Activated CD4-positive, alpha-beta memory T cell treated with anti-CD3 and anti-CD28 coated beads for 36 hours (primary cell): ENCODE data around the gene TNK2. TPM values are rescaled to one million over a fixed set of nuclear protein-coding genes. Genes with fewer than 3 reads are reported as not detected.
"Not testable (repeated sequence)": the region's sequence is repeated elsewhere in the genome, so short reads cannot be mapped to it uniquely, and the experiment has no call there.

ENCODE experiments used
- CTCF ChIA-PET: fragments of 350-600 bp; sonication (Branson Sonifier 250); formaldehyde crosslinking; loops from one replicate; lab custom pipeline; 2021; ENCODE audit warnings: antibody characterized with exemption, inconsistent platforms; lab: Charles Lee
- POLR2A ChIA-PET: fragments of 350-600 bp; sonication (Branson Sonifier 250); formaldehyde crosslinking; loops from one replicate; lab custom pipeline; 2021; ENCODE audit warnings: antibody characterized with exemption; lab: Charles Lee
- DNase-seq: peaks from one replicate; pipeline ENCODE4 v3.0.0-alpha.2; 2020
- H3K27ac Mint-ChIP-seq: one replicate; pipeline ENCODE4 v1.8.0; 2021; ENCODE audit warnings: mixed read lengths
- H3K27me3 Mint-ChIP-seq: one replicate; pipeline ENCODE4 v1.8.0; 2021; ENCODE audit warnings: mixed read lengths
- H3K36me3 Mint-ChIP-seq: one replicate; pipeline ENCODE4 v1.8.0; 2021; ENCODE audit warnings: mixed read lengths
- H3K4me1 Mint-ChIP-seq: one replicate; pipeline ENCODE4 v1.8.0; 2021; ENCODE audit warnings: low read depth, mixed read lengths
- H3K4me3 Mint-ChIP-seq: one replicate; pipeline ENCODE4 v1.8.0; 2021; ENCODE audit warnings: mild to moderate bottlenecking, mixed read lengths
- H3K9me3 Mint-ChIP-seq: one replicate; pipeline ENCODE4 v1.8.0; 2021; ENCODE audit warnings: mixed read lengths
- intact Hi-C: fragments of 100-400 bp; cut with micrococcal nuclease; formaldehyde crosslinking; loops from one replicate; pipeline ENCODE4 v1.15.1; 2023
- total RNA-seq, 2 experiments: library from RNA; stranded (reverse); gene quantifications; one replicate each; pipeline ENCODE4 v1.2.3, GENCODE V29; 2021

TNK2 gene
- total RNA-seq, 2 experiments from 2014 or later: 59.9 to 67.1 TPM

DNA sequence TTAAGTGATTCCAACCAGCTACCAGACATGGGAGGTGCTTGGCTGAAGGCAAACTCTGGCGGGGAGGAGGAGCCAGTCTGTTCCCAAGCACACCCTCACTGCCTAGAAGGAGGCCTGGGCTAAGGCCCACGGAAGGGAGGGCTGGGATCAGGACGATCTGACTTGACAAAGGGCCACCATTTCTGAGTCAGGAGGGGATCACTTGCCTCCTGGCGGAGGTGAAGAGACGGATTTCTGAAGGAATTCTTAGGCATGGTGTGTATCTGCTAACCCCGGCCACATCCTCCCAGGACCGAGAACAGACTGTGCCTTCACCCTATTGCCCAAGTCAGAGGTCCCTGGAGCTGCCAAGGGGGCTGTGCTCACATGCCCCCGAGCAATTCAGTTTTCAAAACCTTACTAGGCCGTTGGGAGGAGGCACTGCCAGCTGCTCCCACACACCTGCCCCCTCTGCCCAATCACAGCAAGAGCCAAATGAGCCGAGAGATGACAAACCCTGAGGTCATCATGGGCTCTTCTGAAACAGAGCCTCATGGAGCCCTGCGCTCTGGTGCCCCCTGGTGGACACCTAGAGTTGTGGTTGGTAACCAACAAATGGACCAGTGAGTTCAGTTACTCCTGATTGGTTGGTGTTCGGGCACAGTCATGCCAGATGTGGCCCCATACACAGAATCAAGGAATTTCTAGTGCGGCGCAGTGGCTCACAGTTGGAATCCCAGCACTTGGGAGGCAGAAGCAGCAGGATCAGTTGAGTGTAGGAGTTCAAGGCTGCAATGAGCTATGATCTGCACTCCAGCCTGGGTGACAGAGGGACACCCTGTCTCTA, 6.5 kb upstream of the TNK2 start:
- POLR2A ChIA-PET: interaction anchor here (0.7 to 1.4 kb wide), 2 partner anchors 20 to 59 kb away, joined by 3 to 6 read pairs; no protein-coding TSS in a partner anchor
- DNase-seq: peak; percentile 98
- Mint-ChIP-seq H3K4me3 (no peak overlapping the region), H3K4me1 (peaks cover 11% of the 10 kb centered on the region), H3K36me3 (no peaks in the 10 kb centered on the region), H3K27ac (peak overlapping the region; percentile 64), H3K27me3 (peaks cover 1% of the 10 kb centered on the region), H3K9me3 (no peaks in the 10 kb centered on the region)
- intact Hi-C loops: loop anchor here (1.0 to 5.0 kb wide), 5 partner anchors 8 to 77 kb away; no protein-coding TSS in a partner anchor
- CTCF ChIA-PET: interaction anchor here (0.5 to 6.6 kb wide), 23 partner anchors 8 to 644 kb away, joined by 3 to 99 read pairs (median 4); partner anchors contain the start of gene XXYLT1

DNA sequence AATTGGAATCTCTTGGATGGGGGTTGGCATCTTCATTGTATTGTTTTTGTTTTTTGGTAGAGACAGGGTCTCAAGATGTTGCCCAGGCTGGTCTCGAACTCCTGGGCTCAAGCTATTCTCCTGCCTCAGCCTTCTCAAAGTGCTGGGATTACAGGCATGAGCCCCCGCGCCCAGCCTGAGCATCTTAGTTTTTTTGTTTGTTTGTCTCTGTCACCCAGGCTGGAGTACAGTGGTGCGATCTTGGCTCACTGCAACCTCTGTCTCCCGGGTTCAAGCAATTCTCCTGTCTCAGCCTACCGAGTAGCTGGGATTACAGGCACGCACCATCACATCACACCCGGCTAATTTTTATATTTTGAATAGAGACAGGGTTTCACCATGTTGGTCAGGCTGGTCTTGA, 5.8 kb upstream of the TNK2 start:
- DNase-seq, intact Hi-C loops, H3K4me3 Mint-ChIP-seq, H3K9me3 Mint-ChIP-seq, H3K36me3 Mint-ChIP-seq, H3K27me3 Mint-ChIP-seq: not testable (repeated sequence)
- CTCF ChIA-PET: interaction anchor here (0.7 to 6.6 kb wide), 10 partner anchors 9 to 88 kb away, joined by 3 to 99 read pairs (median 11); no protein-coding TSS in a partner anchor
- POLR2A ChIA-PET: interaction anchor here (1.4 kb wide), 1 partner anchor 20 kb away, joined by 6 read pairs; no protein-coding TSS in a partner anchor
- Mint-ChIP-seq H3K4me1 (peaks cover 11% of the 10 kb centered on the region), H3K27ac (peak overlapping the region; percentile 64)

DNA sequence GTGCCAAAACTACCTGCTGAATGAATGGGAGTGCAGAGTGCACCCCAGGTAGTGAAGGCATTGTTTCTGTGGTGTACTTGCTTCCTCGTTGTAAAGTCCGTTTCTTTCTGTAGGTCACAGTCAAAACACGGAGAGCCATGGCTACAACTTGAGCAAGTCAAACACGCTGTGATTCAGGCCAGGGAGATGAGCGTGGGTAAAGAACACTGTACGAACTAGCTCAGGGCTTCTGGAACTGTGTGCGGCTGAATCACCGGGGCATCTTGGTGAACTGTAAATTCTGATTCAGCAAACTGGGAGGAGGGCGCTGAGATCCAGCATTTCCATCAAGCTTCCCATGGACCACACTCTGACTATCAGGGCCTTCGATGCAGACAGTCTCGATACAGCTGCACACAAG, 5.0 kb upstream of the TNK2 start:
- ChIA-PET POLR2A (no interaction called here), CTCF (interaction anchor here (2.1 to 5.5 kb wide), 5 partner anchors 18 to 63 kb away, joined by 14 to 91 read pairs (median 40); no protein-coding TSS in a partner anchor)
- no peaks in the 10 kb centered on the region for H3K36me3 Mint-ChIP-seq
- H3K27me3 Mint-ChIP-seq: peaks cover 1% of the 10 kb centered on the region
- intact Hi-C loops: no loop called here
- no peak overlapping the region for H3K27ac Mint-ChIP-seq
- no peak for DNase-seq
- no peak overlapping the region for H3K4me3 Mint-ChIP-seq
- H3K4me1 Mint-ChIP-seq: peaks cover 11% of the 10 kb centered on the region
- no peaks in the 10 kb centered on the region for H3K9me3 Mint-ChIP-seq

DNA sequence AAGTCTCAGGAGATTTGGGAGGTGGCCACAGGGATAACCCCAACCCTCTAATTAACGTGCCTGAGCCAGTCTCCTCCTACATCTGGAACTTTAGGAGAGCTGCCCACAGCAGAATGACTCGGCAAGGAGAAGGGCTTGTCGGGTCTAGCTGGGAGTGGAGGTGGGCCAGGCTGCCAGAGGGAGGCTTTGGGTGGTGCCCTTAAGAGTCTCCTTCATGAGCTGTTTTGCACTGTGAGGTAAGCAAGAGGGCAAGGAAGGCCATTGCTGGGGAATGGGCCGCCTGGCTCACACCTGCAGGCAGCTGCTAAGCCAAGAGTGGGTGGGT, 3.6 kb upstream of the TNK2 start:
- H3K4me3 Mint-ChIP-seq: no peak overlapping the region

DNA sequence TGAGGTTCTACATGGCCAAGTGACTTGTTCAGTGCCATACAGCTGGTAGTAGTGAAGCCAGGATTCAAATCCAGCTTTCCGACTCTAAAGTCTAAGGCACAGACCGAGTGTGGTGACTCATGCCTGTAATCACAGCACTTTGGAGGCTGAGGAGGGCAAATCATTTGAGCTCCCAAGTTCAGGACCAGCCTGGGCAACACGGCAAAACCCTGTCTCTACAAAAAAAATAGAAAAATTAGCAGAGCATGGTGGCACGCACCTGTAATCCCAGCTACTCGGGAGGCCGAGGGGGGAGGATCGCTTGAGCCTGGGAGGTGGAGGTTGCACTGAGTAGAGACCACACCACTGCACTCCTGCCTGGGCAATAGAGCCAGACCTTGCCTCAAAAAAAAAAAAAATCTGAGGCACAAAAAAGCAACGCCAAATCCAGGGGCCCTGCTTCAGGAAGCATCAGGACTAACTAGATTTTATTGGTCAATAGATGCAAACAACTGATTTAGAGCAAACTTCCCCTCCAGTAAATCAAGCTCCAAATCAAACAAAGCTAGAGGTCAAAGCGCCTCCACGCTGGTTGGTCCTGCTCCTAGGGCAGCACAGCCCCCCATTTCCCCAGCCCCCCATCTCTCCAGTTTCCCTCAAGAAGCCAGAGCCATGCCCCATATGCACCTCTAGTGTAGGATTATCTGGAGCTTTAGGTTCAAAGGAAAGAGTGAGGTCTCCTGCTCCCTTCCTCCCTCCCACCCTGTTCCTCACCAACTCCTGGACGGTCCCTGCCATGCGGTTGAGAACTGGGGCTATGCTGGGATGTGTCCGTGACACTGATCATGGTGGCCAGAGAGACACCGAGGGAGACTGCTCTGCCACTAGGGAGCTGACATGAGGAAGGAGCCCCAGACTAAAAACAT, 2.9 kb upstream of the TNK2 start:
- Mint-ChIP-seq H3K4me1 (peaks cover 18% of the 10 kb centered on the region), H3K27me3 (peaks cover 1% of the 10 kb centered on the region), H3K27ac (no peak overlapping the region), H3K36me3 (no peaks in the 10 kb centered on the region), H3K4me3 (no peak overlapping the region), H3K9me3 (no peaks in the 10 kb centered on the region)
- no peak for DNase-seq
- ChIA-PET CTCF (interaction anchor here (0.7 to 2.9 kb wide), 6 partner anchors 16 to 61 kb away, joined by 3 to 40 read pairs (median 5); no protein-coding TSS in a partner anchor), POLR2A (interaction anchor here (1.3 kb wide), 1 partner anchor 17 kb away, joined by 4 read pairs; no protein-coding TSS in a partner anchor)
- intact Hi-C loops: no loop called here

More for the DNA sequence above, 3.6 kb upstream of the TNK2 start:
- Mint-ChIP-seq H3K4me1 (peaks cover 16% of the 10 kb centered on the region), H3K27ac (no peak overlapping the region), H3K27me3 (peaks cover 1% of the 10 kb centered on the region), H3K36me3 (no peaks in the 10 kb centered on the region), H3K9me3 (no peaks in the 10 kb centered on the region)
- no peak for DNase-seq
- intact Hi-C loops: no loop called here
- ChIA-PET POLR2A (interaction anchor here (1.3 kb wide), 1 partner anchor 18 kb away, joined by 4 read pairs; no protein-coding TSS in a partner anchor), CTCF (interaction anchor here (0.7 to 2.9 kb wide), 5 partner anchors 17 to 62 kb away, joined by 3 to 40 read pairs (median 6); no protein-coding TSS in a partner anchor)

DNA sequence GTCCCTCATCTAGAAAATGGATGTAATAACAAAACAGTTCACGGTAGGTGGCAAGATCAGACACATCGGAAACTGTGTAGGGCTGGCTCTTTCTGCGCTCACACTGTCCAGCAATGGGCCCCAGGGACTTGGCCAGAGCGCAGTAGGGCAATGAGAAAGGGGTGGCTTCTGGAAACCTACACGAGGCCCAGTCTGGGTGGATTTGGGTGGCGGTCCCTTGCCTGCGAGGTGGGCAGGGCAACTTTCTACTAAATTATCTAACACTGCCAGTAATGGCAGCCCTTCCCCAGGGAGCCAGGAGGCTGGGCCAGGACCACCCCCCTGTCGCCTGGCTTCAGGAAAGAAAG, 2.1 kb upstream of the TNK2 start:
- ChIA-PET CTCF (interaction anchor here (1.1 to 6.0 kb wide), 4 partner anchors 16 to 51 kb away, joined by 4 to 109 read pairs (median 24); no protein-coding TSS in a partner anchor), POLR2A (interaction anchor here (4.0 kb wide), 1 partner anchor 15 kb away, joined by 51 read pairs; no protein-coding TSS in a partner anchor)
- no peak overlapping the region for H3K27ac Mint-ChIP-seq
- H3K4me3 Mint-ChIP-seq: peak overlapping the region; percentile 66
- DNase-seq: no peak
- peaks cover 1% of the 10 kb centered on the region for H3K27me3 Mint-ChIP-seq
- H3K36me3 Mint-ChIP-seq: no peaks in the 10 kb centered on the region
- no peaks in the 10 kb centered on the region for H3K9me3 Mint-ChIP-seq
- intact Hi-C loops: no loop called here
- H3K4me1 Mint-ChIP-seq: peaks cover 26% of the 10 kb centered on the region

DNA sequence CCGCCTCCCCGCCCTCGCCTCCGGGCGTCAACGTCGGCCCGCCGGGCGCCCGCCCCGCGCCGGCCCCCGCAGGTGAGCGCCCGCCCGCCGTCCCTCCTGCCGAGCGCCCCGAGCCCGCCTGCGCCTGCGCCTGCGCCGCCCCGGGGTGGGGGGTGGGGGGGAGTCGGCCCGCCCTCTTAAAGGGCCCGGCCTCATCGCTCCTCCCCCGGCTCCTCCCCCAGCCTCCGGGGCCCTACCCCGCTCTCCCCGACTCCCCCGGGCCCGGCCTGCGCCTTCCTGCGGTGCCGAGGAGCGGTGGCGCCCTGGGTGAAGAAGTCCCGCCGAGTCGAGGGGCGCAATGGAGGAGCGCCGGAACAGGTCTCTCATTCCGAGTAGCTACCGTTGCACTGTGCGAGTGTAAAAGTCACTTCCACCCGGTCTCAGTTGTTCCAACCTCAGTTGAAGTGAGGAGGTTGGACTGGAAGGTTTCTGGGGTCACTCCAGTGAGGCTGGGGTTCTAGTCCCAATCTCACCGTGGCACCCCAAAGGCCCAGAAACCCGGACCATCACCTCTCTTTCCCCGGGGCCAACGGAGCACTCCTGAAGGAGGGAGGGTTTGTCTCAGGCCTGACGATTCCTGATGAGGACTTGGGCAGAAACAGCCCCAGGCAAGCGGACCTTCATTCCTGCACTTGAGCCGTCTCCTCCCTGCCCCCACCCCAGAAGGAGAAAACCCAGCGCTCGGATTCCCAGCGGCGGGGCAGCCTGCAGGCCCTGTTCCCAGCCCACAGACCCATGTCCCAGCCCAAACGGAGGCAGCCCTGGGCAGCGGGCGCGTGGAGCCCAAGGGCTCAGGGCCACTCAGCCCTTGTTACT, 1.5 kb upstream of the TNK2 start:
- peaks cover 28% of the 10 kb centered on the region for H3K4me1 Mint-ChIP-seq
- ChIA-PET POLR2A (interaction anchor here (4.0 kb wide), 1 partner anchor 14 kb away, joined by 51 read pairs; no protein-coding TSS in a partner anchor), CTCF (interaction anchor here (1.6 to 6.0 kb wide), 2 partner anchors 16 to 50 kb away, joined by 8 to 109 read pairs; no protein-coding TSS in a partner anchor)
- H3K4me3 Mint-ChIP-seq: peak overlapping the region; percentile 66
- intact Hi-C loops: loop anchor here (2.0 to 10.0 kb wide), 4 partner anchors 272 to 1223 kb away; partner anchors contain the start of genes FAM43A and NCBP2
- H3K36me3 Mint-ChIP-seq: no peaks in the 10 kb centered on the region
- no peaks in the 10 kb centered on the region for H3K9me3 Mint-ChIP-seq
- peak; percentile 91 for DNase-seq
- H3K27ac Mint-ChIP-seq: peak overlapping the region; percentile 54
- no peaks in the 10 kb centered on the region for H3K27me3 Mint-ChIP-seq

DNA sequence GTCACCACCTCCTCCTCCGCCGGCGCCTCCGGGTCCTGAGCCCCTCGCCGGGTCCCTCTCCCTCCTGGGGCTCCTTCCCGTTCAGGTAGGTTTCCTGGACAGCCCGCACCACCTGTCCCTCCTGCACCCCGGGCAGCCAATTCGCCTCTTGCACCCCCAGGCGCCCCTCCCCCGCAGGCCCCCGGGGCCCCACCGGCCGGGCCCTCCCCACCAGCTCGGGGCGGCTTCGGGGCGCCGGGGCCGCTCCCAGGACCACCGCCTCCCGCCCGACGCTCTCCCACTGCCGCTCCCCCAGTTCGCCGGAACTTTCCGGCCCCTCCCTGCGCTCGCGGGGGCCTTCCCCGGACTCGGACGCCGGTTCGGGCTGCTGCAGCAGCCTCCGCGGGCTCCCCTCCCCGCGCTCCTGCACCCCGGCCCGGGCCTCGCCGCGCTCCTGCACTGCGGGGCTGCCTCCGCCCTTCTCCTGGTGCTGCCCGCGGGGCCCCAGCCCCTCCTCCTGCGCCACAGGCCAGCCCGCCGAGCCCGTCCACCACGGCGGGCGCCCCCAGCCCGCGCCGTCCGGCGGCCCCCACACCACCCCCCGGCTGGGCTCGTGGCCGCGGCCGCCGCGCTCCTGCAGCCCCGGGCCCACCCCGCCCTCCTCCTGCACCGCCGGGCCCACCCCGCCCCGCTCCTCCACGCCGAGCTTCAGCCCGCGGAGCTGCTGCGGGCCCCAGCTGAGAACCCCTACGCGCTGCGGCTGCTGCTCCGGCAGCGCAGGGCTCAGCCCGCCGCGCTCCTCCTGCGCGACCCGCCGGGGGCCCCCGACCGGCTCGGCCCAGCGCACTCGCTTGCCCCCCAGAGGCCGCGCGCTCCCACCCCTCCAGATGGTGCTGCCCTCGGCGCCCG, 587 bp upstream of the TNK2 start:
- Mint-ChIP-seq H3K36me3 (no peaks in the 10 kb centered on the region), H3K4me1 (peaks cover 28% of the 10 kb centered on the region), H3K27ac (peak overlapping the region; percentile 99), H3K27me3 (no peaks in the 10 kb centered on the region), H3K9me3 (no peaks in the 10 kb centered on the region), H3K4me3 (peak overlapping the region; percentile 92)
- peak; percentile 48 for DNase-seq
- POLR2A ChIA-PET: interaction anchor here (4.0 kb wide), 1 partner anchor 13 kb away, joined by 51 read pairs; no protein-coding TSS in a partner anchor
- CTCF ChIA-PET: interaction anchor here (1.5 to 6.0 kb wide), 5 partner anchors 15 to 58 kb away, joined by 4 to 109 read pairs (median 9); no protein-coding TSS in a partner anchor
- intact Hi-C loops: loop anchor here (2.0 to 10.0 kb wide), 4 partner anchors 273 to 1222 kb away; partner anchors contain the start of genes FAM43A and NCBP2

DNA sequence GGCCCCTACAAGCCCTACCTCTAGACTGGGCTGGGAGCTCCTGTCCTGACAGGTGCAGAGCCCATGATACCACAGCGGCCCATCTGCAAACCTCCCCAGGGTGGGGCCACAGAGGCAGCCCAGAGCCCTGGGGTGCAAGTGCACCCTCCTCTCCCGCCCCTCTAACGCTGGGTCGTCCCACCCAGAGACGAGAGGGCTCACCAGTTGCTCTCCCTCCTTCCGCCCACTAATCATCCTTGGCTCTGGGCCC, 742 bp downstream of the TNK2 start:
- Mint-ChIP-seq H3K4me1 (peaks cover 37% of the 10 kb centered on the region), H3K4me3 (peak overlapping the region; percentile 92)
- intact Hi-C loops: loop anchor here (1.0 to 10.0 kb wide), 6 partner anchors 8 to 1220 kb away; partner anchors contain the start of genes FAM43A, NCBP2 and PPP1R2

More for the DNA sequence above, 742 bp downstream of the TNK2 start:
- H3K9me3 Mint-ChIP-seq: no peaks in the 10 kb centered on the region
- no peaks in the 10 kb centered on the region for H3K36me3 Mint-ChIP-seq
- CTCF ChIA-PET: interaction anchor here (1.1 to 6.0 kb wide), 6 partner anchors 8 to 637 kb away, joined by 3 to 109 read pairs (median 11); partner anchors contain the start of gene XXYLT1
- no peak for DNase-seq
- peak overlapping the region; percentile 99 for H3K27ac Mint-ChIP-seq
- POLR2A ChIA-PET: interaction anchor here (0.9 to 4.0 kb wide), 5 partner anchors 9 to 661 kb away, joined by 3 to 51 read pairs (median 4); partner anchors contain the start of genes FBXO45 and WDR53
- H3K27me3 Mint-ChIP-seq: no peaks in the 10 kb centered on the region
